ENCODE results near the gene C22orf39.
"Not testable (repeated sequence)": the region's sequence is repeated elsewhere in the genome, so short reads cannot be mapped to it uniquely, and the experiment has no call there.

Gene C22orf39

DNA sequence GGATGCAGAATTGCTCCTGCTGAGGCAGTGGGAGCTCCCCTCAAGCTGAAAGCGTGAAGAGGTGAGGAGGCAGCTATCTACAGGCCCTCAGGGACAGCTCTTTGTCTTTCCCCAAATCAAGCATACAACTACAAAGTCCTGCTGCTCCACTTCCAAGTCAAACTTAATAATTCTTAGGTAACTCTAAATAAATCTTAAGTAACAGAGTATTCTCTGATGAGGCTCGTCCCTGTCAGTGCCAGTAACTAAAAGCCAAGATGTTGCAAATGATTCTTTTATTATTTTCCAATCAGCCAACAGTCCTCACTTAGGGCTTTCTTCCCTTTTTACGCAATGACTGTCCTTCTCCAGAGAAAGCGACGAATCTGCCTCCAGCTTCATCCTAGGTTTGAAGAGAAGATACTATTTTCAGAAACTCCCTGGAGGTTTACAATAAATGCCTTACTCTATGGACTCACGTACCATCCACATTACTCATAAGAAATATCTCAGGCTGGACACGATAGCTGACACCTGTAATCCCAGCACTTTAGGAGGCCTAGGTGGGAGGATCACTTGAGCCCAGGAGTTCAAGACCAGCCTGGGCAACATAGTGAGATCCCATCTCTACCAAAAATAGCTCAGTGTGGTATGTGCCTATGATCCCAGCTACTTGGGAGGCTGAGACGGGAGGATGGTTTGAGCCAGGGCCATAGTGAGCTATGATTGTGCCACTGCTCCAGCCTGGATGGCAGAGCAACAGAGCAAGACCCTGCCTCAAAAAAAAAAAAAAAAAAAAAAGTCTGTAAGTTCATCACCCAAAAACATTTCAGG lies 3.1 kb upstream of the C22orf39 start:
- no peak for DNase-seq

DNA sequence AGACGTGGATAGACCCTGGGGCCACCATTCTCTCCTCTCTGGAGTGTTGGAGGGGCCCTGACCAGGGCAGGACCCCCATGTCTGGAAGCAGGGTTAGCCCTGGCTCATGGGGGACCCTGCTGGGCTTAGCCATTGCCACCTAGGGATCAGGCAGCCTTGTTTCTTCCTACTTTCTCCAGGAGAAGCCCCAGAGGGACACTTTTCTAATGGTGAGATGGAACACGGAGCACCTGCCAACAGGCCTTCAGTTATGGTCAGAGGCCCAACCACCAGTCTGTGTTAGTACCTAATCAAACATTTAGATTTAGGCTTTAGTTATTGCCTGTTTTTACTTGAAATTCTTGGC lies 1.9 kb upstream of the C22orf39 start:
- no peak for DNase-seq

- DNase-seq, result peak; percentile 70 to 72
These were observed 1.4 kb upstream of the C22orf39 start for GRCh38 chr22:19448739-19449421.

DNA sequence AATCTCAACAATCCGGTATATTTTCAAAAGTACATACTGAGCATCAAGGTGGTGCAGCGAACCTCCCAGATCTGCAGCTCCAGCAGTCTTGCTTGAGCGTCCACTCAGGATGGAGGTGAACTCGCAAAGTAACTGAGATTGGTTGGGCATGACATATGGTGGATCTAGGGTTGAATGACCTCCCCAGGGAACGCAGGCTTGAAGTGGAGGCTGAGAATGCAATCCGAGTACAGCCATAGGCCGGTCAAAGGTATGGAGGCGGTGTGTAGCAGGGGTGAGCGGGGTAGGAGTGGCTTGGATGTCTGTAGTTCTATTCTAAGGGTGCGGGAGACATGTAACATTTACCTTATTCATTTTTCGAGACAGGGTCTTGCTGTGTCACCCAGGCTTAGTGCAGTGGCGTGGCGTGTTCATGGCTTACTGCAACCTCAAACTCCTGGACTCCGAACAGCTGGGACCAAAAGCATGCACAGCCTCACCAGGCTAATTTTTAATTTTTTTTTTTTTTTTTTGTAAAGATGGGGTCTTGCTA lies 631 bp upstream of the C22orf39 start:
- peak; percentile 38 to 49 for DNase-seq

GRCh38 chr22:19446603-19447329 lies 745 bp downstream of the C22orf39 start:
- DNase-seq, result no peak

GRCh38 chr22:19445279-19445982 lies 2.1 kb downstream of the C22orf39 start:
- not testable (repeated sequence) for DNase-seq

GRCh38 chr22:19443544-19444211 lies 3.8 kb downstream of the C22orf39 start:
- DNase-seq, result peak in 1 of 2 experiments; percentile 6

DNA sequence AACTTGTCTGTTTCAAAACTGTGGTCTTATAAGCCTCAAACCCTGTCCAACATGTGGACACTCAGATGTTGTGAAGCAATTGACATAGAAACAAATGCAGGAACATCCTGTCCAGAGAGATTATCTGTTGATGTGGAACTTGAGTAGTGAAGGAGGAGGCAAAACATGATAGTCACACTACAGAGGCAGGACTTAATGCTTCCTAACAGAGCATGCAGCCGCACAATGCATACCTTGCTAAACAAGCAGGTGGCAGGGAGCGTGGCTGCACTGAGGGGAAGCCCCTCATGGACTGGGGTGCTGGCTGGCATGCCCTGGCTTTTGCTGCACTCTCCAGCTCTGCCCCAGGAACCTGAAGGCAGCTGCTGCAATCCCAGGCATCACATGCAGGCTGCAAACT lies 5.3 kb downstream of the C22orf39 start:
- DNase-seq, result no peak

DNA sequence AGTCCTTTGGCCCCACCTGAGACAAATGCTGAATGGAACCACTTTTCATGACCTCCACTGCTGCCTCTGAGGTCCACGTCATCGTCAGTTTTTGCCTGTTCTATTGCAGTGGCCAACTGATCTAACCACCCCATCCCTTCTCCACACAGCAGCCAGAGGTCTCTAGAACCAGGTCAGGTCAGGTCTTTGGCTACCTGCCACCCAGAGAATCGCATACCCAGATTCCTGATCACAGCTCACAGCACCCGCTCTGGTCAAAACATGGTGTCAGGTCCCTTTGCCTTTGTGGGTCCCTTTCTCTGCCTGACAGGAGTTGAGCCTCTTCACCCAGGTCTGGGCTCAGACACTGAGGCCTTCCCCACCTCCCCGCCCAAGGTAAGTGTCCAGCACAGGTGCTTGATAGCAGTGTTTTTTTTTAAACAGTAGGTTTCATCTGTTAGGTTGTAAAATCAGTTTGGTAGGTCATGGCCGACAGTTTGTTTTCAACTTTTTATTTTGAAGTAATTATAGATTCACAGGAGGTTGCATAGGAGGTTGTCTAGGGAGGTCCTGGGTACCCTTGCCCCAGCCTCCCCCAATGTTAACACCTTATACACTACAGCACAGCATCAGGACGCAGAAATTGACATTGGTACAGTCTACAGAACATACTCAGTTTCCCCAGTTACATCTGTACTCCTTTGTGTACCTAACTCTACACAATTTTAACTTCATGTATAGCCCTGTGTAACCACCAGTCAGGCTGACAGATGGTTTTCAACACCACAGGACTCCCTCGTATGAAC lies 6.9 kb downstream of the C22orf39 start:
- DNase-seq, result no peak

GRCh38 chr22:19438298-19438697 lies 9.2 kb downstream of the C22orf39 start:
- DNase-seq, result no peak

DNA sequence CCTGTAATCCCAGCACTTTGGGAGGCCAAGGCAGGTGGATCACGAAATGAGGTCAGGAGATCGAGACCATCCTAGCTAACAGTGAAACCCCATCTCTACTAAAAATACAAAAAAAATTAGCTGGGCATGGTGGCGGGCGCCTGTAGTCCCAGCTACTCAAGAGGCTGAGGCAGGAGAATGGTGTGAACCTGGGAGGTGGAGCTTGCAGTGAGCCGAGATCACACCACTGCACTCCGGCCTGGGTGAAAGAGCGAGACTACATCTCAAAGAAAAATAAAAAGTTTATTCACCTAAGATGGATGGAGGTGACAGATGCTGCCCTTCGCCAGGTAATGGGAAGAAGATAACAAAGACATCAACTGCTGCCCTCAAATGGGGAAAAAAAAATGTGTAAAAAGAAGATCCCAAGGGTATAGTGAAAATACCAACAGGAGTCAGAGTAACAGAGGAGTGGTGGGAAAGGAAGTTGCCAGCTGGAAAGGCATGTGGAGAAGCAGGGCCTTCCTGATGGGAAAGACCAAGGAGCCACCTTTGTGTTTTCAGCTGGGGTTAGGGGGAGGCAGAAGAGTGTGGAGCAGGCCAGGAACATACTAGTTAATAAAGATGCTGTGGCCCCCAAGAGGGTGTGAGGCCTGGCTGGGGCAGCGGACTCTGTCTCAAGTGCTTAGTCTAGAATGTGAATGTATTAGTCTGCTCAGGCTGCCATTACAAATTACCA lies 10.9 kb downstream of the C22orf39 start:
- not testable (repeated sequence) for DNase-seq

DNA sequence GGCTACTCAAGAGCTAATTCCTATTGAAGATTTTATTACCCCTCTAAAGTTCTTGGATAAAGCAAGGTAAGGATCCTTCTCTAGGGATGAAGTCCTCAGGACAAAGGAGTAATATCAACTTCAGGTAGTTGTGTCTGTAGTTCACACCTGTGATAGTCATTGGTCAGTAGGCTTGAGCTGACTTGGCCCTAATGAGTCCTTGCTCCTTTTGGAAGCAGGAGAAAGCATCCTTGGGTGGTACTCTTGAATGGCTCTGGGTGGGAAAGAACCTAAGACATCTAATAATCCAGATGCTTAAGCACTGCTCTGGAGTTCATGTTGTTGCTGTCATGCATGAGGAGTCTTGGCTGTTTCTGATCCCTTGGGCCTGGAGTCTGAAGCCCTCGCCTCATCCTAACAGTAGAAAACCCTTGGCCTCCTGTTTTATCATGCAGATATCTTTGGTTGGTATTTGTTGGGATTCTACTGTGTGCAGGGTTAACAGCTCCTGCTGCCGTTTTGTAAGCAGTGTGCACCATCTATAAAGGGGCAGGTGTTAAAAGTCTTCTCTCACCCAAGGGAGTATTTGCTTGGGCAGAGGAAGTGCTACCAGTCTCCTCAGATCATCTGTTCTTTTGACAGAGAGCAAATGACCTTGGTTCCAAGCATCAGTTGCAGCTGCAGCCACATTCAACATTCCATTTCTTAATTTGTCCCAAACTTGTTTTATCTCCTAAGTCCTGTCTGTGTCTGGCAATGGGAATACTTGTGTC lies 12.5 kb downstream of the C22orf39 start:
- DNase-seq, result no peak

- DNase-seq, result no peak
These were observed 13.1 kb downstream of the C22orf39 start for GRCh38 chr22:19434401-19434800.

DNA sequence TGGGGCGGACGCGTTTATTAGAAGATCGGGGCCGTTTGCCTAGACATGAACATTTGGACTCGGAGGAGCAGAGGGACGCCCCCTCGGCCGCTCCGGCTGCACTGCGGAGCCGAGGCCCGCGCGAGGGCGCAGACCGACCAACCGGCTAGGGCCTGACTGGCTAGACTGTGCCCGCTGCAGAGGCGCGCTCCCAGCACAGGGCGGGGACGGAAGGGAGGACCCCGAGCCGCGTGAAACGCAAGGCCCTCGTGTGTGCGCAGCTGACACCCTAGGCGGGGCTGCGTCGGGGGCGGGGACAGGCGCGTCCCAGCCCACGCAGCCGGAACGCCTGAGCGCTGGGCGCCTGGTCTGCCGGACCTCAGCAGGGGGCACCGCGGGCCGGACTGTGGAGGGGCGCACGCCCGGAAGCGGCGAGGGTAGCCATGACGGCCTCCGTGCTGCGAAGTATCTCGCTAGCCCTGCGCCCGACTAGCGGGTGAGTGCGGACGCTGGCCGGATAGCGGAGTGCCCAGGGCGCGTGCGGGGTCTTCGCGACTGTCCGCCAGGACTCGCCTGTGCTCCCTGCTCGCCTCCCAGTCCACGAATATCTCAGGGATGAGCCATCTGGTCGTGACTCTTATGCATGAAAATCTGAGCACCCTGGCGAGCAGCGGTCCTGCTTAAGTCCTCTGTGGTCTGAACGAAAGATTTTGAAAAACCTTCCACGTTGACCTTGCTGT lies 15.2 kb downstream of the C22orf39 start, which contains the start of gene MRPL40:
Gene MRPL40, plus strand, starts transcription at position 413 of the 719 bp plus-strand sequence. Its CDS starts 10 bp downstream, at position 423.
- DNase-seq, result peak; percentile 94

- peak; percentile 92 to 94 for DNase-seq
These were observed 15.8 kb downstream of the C22orf39 start, which contains the start of gene HIRA for GRCh38 chr22:19431649-19432132. Gene HIRA (minus strand): TSS chr22:19431733. CDS start chr22:19431476, 257 bp downstream.

- DNase-seq, result peak; percentile 44 to 57
These were observed 16.5 kb downstream of the C22orf39 start for GRCh38 chr22:19430890-19431541.

DNA sequence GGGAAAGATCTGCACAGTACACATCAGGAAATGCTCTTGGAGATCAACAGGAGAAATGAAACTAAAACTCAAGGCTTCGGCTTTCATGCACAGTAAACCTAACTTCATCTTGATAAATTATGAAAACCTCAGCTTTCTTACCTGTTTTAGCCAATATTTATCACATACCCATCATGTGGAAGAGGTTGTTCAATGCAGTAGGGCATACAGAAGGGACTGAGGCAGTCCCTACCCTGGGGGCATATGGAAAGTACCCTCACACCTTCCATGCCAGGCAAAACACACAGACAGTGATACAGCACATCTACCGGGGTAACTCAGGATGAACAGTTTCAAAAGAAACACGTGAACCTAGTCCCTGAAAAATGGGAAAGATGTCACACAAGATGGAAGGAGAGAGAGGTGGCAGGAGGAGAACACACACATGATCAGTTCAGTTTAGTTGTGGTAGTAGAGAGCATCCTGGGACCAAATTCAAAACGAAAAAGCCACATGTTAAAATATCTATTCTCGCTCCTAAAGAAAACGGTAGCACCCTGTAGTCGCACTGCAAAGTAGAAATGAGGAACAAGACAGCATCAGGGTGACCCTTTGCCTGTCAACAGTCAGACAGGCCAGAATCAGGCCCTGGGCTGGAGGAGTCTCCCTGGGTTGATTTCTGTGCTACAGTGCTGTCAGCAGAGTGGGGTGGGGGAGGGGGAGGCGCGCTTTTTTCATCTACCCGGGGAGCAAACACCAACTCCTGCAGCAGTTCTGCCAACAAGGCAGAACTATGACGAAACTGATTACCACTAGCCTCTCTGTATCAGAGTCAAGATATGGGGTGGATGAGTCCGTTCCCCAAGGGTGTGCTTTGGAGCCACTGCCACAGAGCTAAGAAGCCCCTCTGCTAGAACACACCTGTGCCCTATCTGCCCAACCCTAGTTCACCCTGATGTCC lies 17.3 kb downstream of the C22orf39 start:
- peak in 1 of 2 experiments; percentile 55 for DNase-seq
